IPS-NIHi11 (cell line): ENCODE measurements around the gene ING3.

Source experiments
- DNase-seq: peaks from one replicate; pipeline ENCODE4 v3.0.0; 2012; ENCODE audit warnings: mixed read lengths, low spot score

Gene ING3

GRCh38 chr7:121026577-121027111 is 76.1 kb downstream of the ING3 start:
- no peak for DNase-seq
